Fibroblast of skin of left quadriceps (primary cell): Measurements from ENCODE around the gene MIA.
"Not testable (repeated sequence)": the region's sequence is repeated elsewhere in the genome, so short reads cannot be mapped to it uniquely, and the experiment has no call there.

Experiments used
- DNase-seq, 2 experiments: peaks; one replicate each; pipeline ENCODE4 v3.0.0-alpha.2; 2013; ENCODE audit warnings: low read depth in 2 of 2

MIA gene

DNA sequence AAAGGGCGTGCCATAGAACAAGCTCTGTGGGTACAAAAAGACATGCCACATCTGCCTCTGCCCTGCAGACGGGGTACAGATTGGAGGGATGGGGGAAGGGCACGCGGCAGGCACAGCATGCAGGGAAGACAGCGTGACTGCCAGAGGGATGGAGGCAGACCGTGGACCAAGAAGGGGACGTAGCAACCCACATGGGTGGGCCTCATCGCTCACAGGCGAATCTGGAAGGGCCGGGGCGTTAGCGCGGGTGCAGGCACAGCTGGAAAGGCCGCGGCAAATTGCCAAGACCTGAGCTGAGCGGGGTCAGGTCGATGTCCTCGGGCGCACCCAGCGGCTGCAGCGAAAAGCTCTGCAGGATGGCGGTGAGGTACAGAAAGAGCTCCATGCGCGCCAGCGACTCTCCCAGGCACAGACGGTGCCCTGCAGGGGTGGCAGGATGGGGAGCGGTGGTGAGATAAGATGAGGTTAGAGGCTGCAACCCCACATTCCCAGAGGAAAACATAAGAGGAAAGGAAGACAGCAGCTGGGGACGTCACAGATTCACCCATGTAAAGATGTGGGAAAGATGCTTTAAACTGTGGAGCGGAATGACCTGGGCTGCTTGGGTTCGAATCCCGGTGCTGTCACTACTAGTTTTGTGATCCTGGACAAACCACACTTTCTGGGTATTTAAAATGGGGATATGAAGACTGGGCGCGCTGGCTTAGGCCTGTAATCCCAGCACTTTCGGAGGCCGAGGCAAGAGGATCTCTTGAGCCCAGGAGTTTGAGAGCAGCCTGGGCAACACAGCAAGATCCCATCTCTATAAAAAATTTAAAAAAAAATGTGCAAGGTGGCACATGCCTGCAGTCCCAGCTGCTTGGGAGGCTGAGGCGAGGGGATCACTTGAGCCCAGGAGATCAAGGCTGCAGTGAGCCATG lies 43.4 kb downstream of the MIA start:
- not testable (repeated sequence) for DNase-seq

DNA sequence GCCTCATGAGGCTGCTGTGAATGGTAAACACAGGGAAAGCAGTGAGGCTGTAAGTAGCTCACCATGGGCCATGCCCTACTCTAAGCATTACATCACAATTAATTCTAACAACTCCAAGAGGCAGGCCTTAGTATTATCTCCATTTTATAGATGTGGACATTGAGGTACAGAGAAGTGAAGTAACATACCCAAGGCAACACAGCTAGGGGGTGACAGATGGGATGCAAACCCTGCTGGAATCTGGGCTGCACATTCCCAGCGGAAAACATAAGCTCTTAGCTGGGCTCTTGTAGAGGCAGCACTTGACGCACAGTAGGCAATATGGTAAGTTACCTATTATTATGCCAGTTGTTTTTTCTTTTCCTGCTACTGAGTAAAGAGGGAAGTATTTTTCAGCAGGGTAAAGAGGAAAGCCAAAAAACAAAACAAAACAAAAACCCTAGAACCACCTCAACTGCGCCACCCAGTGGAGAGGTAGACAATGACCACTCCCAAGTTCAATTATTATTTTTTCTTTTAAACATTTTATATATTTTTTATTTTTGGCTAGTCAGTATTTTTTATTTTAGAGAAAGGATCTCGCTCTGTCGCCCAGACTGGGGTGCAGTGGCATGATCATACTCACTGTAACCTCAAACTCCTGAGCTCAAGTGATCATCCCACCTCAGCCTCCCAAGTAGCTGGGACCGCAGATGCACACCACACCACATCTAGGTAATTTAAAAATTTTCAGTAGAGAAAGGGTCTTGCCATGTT lies 44.3 kb downstream of the MIA start:
- not testable (repeated sequence) for DNase-seq

DNA sequence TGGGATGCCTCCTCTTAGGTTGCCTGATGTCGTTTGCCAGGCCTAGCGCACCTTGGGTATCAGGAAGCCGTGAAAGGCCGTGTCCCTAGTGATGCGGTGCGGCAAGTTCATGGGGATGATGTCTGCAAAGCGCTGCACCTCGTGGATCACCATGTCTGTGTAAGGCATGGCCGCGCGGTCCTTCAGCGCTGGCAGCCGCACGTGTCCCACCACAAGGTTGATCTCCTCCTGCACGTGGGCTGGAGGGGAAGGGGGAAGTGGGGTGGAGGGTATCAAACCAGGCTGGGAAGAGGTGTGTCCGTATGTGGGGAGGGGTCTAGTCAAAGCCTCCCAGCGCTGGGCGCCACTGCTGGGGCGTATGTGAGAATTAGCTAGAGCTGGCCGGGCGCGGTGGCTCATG lies 46.8 kb downstream of the MIA start:
- no peak for DNase-seq

DNA sequence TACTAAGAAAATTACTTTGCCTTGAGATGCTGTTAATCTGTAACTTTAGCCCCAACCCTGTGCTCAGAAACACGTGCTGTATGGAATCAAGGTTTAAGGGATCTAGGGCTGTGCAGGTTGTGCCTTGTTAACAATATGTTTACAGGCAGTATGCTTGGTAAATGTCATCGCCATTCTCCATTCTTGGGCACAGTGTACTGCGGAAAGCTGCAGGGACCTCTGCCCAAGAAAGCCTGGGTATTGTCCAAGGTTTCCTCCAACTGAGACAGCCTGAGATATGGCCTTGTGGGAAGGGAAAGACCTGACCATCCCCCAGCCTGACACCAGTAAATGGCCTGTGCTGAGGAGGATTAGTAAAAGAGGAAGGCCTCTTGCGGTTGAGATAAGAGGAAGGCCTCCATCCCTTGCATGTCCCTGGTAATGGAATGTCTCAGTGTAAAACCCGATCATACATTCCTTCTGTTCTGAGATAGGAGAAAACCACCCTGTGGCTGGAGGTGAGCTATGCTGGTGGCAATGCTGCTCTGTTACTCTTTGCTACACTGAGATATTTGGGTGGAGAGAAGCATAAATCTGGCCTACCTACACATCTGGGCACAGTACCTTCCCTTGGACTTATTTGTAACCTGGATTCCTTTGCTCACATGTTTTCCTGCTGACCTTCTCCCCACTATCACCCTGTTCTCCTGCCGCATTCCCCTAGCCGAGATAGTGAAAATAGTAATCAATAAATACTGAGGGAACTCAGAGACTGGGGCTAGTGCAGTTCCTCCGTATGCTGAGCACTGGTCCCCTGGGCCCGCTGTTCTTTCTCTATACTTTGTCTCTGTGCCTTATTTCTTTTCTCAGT lies 47.6 kb downstream of the MIA start:
- not testable (repeated sequence) for DNase-seq

DNA sequence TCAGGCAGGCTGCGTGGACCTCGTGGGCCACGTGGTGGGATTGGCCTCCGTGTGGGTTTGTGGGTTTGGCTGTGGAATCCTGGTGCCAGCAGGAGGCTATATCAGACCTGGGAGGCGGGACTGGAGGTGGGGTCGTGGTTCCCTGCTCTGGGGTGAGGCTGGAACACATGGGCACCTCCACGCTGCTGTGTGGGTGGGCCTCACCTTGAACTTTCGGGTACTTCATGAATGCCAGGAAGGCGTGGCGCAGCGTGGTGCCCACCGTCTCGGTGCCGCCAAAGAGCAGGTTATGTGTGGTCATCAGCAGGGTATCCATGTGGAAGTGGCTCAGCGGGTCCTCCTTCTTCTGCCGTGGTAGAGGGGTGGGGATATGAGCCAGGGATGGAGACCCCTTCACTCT lies 49.6 kb downstream of the MIA start:
- not testable (repeated sequence) for DNase-seq

- DNase-seq = not testable (repeated sequence)
Measured at GRCh38 chr19:40825460-40826095, 50.3 kb downstream of the MIA start.

DNA sequence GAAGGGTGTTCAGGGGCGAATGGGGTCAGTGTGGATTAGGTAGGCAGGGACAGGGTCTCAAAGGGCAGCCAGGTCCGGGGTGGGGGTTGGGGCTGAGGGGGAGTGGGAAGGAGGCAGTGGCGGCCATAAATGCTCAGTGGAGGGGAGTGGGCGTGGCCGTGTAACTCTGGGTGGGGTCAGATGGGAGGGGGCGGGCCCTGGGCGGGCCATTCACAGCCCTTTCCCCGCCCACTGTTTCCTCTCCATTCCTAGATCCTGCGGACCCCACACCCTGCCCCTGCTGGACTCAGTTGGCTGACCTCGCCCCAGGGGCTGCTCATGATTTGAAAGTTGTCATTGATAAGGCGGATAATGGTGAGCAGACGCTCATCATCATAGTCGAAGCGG lies 51.0 kb downstream of the MIA start:
- not testable (repeated sequence) for DNase-seq

DNA sequence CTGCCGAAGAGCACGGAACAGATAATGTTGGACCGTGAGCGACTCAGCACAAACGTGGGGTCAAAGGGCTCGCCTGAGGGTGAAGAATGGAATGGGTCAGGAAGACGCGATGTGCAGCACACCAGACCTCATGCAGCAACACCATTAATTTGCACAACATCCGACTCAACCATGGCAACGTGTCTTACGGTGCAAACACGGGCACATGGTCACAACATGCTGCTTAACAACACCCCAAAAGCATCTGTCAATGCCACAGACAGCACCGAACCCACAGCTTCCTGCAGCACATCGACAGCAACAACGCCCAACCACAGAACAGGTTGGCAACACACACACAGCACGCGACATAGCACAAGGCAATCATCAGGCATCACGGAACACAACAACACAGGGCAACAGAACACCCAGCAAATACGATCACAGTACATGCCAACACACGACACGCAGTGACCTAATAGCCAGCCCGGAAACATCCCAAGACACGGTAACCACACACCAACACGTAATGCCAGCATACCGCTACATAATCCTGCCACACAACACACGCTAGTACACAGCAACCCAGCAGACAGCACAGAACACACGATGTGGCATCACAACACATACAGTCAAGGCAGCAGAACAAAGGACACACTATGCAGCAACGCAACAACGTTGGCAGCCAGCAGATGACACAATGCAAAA lies 51.5 kb downstream of the MIA start:
- not testable (repeated sequence) for DNase-seq
